Left forelimb (tissue), 1 donor: ENCODE data around the gene INPP5F.
A peak's percentile ranks its signal among the peaks of the same experiment; 100 is the strongest.

Source experiments
- DNase-seq: peaks from one replicate; pipeline ENCODE4 v3.0.0-alpha.2; 2018; ENCODE audit warnings: low spot score

INPP5F gene, protein sequence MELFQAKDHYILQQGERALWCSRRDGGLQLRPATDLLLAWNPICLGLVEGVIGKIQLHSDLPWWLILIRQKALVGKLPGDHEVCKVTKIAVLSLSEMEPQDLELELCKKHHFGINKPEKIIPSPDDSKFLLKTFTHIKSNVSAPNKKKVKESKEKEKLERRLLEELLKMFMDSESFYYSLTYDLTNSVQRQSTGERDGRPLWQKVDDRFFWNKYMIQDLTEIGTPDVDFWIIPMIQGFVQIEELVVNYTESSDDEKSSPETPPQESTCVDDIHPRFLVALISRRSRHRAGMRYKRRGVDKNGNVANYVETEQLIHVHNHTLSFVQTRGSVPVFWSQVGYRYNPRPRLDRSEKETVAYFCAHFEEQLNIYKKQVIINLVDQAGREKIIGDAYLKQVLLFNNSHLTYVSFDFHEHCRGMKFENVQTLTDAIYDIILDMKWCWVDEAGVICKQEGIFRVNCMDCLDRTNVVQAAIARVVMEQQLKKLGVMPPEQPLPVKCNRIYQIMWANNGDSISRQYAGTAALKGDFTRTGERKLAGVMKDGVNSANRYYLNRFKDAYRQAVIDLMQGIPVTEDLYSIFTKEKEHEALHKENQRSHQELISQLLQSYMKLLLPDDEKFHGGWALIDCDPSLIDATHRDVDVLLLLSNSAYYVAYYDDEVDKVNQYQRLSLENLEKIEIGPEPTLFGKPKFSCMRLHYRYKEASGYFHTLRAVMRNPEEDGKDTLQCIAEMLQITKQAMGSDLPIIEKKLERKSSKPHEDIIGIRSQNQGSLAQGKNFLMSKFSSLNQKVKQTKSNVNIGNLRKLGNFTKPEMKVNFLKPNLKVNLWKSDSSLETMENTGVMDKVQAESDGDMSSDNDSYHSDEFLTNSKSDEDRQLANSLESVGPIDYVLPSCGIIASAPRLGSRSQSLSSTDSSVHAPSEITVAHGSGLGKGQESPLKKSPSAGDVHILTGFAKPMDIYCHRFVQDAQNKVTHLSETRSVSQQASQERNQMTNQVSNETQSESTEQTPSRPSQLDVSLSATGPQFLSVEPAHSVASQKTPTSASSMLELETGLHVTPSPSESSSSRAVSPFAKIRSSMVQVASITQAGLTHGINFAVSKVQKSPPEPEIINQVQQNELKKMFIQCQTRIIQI

DNA sequence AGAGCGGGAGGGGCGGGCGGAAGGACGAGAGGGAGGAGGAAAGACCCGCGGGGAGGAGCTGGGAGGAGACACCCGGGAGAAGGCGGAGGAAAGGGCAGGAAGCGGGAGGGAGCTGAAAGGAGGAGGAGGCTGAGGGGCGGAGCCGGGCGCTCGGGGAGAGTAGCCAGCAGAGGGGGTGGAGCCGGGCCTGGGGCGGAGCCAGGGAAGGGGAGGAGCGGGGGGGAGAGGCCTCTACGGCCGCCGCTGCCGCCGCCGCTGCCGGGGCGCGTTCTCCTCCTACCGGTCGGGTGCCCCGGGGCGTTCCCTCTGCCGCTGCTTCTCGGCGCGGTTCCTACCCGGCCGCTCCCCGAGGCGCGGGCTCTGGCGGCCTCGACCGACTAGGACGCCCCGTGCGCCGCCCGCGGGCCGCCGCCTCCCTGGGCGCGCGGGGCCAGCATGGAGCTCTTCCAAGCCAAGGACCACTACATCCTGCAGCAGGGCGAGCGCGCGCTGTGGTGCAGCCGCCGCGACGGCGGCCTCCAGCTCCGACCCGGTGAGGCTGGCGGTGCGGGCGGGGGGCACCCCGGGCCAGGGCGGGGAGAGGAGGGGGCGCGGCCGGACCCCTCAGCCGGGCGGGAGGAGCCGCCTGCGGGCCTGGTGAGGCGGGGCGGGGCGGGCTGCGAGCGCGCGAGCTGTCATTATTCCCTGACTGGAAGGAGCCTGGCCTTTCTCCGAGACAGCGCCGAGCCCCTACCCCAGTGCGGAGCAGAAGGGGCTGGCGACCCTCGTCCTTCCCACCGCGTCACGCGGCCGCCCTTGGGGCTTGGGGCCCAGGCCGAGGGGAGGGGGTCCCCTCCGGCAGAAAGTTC, at the start of gene INPP5F:
INPP5F (plus strand) TSS at position 223 of the 848 bp plus-strand sequence; CDS start at position 436, 213 bp downstream.
- DNase-seq: peak; percentile 99

DNA sequence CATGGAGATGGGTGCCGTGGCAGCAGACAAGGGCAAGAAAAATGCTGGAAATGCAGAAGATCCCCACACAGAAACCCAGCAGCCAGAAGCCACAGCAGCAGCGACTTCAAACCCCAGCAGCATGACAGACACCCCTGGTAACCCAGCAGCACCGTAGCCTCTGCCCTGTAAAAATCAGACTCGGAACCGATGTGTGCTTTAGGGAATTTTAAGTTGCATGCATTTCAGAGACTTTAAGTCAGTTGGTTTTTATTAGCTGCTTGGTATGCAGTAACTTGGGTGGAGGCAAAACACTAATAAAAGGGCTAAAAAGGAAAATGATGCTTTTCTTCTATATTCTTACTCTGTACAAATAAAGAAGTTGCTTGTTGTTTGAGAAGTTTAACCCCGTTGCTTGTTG, 48.7 kb upstream of the INPP5F start:
- DNase-seq: no peak

DNA sequence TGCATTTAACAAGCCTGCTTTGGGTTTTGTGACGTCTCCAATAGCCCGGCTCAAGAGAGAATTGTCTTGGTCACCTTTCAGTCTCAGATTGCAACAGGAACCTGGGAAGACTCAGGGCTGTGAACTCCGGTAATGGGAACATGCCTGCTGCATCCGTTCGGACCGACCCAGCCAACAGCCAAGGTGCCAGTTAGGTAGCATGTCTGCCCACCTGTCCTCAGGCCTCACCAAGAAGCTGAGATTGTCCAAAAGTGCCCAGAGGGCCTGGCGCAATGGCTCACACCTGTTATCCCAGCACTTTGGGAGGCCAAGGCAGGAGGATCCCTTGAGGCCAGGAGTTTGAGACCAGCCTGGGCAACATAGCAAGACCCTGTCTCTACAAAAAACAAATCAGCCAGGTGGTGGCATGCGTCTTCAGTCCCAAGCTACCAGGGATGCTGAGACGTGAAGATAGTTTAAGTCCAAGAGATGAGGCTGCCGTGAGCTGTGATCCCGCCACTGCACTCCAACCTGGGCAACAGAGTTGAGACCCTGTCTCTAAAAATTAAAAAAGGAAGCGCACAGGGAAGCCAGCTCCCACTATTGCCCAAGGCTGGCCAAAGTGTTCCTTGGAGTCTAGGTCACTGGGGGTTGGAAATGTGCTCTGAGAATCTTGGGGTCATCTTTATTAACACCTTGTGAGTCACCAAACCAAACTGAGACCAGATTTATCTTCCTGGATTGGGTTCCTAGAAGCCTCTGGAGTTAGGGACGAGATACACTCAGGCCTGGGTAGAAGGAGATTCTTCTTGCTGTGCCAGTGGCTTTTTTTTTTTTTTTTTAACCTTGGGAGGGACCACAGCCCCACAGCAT, 47.7 kb upstream of the INPP5F start:
- no peak for DNase-seq

DNA sequence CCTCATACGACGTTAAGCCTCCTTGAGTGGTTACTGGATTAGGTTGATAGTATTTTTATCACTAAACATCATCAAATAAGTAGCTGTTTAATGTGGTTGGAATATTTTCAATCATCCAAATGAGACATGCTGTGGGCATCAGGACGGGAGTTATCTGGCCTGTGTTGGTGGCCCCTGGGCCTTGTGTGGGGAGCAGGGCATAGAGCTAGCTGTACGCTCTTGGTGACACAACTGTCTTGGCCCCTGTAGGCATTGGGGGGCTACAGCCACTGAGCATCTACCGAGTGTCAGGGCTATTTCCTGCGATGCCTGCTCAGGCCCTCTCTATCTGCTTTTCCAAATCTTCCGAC, 46.4 kb upstream of the INPP5F start:
- no peak for DNase-seq

DNA sequence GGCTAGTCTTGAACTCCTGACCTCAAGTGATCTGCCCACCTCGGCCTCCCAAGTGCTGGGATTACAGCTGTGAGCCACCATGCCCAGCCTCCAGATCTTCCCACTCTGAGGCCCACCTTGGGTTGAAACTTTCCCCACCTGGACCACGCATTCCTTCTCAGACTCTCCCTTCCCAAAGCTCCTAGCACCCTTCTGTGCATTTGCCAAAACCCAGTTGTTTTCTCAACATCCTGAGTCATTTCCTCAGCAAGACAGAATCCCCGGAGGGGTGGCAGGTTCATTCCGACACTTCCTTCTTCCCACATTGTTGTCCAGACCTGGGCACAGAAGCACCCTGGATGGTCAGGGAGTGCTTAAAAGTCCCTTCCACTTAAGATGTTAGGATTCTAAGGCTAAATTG, 45.8 kb upstream of the INPP5F start:
- DNase-seq: no peak

DNA sequence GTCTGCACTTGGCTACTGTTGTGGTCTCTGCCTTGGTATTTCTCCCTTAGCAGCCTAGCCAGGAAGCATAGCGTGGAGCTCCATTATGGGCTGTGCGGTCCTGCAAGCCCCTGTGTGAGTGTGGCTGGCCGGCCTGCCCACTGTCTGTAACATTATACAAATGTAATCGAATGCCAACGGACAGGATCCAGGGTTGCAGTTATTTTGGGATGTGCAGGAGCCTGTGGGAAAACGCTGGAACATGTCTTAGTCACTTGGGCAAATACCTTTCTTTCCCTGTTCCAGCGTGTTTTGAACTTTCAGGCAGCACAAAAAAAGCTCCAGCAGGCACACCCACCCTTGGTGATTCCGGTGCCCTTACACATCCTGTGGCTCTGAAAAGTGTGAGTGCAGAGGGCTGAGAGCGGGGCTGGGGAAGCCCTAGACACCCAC, 45.2 kb upstream of the INPP5F start:
- DNase-seq: no peak

DNA sequence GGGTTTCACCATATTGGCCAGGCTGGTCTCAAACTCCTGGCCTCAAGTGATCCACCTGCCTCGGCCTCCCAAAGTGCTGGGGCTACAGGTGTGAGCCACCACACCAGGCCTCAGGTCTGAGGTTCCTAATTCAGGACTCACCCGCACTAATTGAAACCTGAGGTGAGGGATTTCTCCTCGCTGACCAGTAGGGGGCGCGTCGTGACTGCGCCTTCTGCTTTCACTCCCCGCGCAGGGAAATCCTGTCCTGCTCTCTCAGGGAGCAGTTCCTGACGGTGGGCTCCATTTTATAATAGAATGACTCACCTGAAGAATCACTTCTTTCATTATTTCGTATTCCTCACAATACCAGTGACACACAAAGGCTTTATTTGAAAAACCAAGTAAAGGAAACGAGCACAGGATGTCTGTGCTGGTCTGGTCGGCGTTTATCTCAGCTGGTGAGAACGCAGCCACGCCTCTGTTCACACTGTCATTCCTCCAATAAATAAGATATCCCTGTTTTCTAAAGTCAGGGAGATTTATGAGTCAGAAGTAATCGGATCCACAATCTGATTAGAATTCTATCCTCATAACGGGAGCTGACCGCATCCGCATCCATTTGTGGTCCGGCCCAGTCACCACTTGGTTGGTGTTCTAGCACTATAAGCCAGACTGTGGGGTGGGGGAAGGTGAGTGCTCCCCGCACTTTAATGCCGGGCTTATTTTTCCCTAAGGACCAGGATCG, 39.2 kb upstream of the INPP5F start:
- peak; percentile 79 for DNase-seq

DNA sequence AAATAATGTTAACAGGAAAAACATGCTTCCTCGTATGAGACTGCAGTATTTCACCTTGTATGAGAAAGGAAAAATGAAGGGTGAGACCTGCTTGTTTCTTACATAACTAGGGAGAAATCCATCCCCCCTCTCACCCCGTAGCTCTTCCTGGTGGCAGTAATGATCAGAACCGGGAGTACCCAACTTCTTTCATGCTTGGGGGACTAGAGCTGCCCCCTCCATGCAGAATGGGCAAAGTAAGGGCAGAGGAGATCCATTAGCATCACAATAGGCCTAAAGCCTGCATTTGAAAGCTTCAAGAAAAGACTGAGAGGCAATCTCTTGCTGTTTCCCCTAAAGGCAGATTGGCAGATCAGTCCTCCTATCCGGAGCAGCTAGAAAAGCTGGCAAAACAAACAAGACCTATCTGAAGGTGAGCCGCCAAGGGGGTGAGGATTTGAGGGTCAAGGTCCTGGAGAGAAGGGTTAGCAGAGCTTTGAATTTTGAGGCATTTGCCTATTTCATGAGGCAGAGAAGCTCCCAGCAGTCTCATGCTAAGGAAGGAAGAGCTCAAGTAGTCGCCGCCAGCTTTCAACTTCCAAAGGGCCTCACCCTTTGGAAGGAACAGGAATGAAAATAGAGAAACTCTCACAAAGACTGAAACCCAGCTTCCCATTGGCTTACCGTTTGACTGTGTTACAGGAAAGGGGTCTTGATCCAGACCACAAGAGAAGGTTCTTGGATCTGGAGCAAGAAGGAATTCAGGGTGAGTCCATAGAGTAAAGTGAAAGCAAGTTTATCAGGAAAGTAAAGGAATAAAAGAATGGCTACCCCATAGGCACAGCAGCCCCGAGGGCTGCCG, 38.4 kb upstream of the INPP5F start:
- no peak for DNase-seq

DNA sequence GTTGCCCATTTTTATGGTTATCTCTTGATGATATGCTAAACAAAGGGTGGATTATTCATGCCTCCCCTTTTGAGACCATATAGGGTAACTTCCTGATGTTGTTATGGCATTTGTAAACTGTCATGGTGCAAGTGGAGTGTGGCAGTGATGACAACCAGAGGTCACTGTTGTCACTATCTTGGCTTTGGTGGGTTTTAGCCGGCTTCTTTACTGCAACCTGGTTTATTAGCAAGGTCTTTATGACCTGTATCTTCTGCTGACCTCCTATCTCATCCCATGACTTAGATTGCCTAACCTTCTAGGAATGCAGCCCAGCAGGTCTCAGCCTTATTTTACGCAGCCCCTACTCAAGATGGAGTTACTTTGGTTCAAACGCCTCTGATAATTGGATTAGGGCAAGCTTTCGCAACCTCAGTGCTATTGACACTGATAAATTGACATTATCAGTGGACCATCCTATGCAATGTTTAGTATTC, 37.8 kb upstream of the INPP5F start:
- no peak for DNase-seq

DNA sequence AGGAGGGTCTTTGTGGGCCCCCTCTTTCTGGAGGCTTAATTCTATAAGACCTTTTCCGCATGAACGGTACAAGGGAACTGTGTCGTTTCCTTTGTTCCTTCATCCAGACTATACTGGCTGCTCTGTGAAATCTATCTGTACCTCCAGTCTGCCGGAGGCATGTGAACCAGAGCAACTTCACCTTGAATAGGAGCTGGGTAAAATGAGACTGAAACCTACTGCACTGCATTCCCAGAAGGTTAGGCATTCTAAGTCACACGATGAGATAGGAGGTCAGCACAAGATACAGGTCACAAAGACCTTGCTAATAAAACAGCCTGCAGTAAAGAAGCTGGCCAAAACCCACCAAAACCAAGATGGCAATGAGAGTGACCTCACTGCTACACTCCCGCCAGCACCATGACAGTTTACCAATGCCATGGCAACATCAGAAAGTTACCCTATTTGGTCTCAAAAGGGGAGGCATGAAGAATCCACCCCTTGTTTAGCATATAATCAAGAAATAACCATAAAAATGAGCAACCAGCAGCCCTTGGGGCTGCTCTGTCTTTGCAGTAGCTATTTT, 36.8 kb upstream of the INPP5F start:
- DNase-seq: no peak

DNA sequence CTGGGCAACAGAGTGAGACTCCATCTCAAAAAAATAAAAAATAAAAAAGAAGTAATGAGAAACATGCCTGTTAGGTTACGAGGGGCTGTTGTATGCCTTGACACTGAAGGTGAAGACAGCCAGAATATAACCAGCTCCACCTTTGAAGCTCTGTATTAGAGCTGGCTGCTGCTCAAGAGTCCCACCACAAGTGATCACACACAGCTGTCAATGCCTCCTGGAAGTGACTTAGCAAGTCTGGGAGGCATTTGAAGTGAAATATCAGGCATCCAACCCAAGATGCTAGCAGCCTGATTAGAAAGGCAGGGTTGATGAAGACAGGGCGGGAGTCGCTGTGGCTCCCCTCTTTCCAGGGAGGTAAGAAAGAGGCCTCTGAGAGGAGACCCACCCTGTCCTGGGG, 34.1 kb upstream of the INPP5F start:
- no peak for DNase-seq

DNA sequence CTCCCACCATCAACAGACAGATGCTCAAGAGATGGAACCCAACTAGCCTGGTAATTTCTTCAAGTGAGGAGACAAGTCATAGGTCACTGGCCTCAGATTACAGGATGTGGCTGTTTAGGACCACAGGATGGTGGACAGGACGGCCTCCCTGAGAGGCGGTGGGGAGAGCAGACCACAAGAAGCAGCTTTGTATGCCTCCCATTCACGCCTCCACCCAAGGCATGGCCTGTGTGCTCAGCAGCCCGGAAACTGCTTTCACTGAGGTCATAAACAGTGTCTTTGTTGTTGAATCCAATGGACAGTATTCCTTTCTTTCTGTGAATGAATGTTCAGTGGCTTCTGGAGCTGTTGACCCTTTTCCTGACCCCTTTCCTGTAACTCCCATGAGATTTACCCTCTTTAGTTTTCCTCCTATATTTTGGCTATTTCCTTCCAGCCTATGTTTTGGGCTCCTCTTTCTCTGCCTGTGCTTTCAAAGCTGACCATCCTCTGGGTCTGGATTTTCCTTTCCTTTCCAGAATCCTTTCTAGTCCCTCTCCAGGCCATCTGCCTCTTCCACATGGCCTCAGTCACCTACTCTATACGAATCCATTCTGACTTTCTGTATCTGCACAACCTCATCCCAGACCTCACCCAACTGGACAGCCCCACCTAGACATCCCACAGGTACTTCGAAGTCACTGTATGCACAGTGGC, 32.4 kb upstream of the INPP5F start:
- no peak for DNase-seq

DNA sequence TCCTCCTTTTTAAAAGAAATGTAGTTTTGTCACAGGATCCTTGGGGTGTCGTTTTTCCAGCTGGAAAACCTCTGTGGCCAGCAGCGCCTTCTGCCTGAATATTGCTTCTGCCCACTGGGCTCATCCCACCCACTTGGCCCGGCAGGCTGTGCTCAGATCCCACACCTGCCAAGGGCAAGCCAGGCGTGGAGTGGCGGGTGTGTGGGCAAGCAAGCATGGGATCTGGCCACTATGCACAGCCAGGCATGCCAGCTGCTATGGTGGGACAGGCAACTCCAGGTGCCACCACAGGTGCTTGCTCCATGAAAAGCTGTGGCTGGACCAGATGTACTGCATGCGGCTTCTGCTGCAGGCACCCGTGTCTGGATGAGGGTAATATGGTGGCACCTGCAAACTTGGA, 31.2 kb upstream of the INPP5F start:
- DNase-seq: no peak

DNA sequence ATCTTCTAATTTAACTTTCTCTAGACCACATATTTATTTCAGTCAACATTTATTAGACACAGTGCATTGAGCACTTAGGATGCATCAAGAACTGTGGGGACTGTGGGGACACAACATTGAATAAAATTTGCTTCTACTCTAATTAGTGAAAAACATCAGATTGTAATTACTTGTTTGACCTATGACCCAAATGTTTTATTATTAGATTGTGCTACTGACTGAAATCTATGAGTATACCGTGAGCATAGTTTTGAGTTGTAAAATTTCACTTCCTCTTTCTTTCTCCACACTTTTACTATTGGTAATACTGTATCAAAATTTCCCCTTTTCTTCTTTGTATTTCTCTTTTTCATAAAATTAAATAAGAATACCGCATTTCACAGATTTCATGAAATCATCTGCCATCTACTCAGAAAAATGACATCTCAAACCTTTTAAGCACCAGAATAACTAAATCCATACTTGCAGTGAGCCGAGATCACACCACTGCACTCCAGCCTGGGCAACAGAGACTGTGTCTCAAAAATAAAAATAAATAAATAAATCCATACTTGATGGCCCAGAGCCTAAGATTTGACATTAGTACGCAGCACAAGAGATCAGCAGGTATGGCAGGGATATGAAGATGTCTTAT, 25.4 kb upstream of the INPP5F start:
- no peak for DNase-seq

DNA sequence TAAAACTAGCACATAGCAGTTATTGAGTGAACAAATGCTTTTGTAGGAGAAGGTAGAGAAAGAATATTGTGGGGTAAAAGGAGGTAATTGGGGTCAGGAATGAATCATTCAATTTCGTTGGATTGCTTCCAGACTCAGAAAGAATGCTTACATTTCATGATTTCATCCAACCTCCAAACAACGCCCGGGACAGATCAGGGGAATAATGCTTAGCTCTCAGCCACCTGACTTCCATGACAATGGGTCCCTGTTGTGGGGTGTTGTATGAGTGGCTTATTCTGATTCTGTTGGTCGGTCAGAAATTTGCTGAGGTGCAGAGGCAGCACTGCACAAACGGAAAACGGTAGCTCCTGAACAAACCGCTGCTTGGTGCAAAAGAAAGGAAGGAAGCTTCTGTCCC, 24.0 kb upstream of the INPP5F start:
- no peak for DNase-seq

DNA sequence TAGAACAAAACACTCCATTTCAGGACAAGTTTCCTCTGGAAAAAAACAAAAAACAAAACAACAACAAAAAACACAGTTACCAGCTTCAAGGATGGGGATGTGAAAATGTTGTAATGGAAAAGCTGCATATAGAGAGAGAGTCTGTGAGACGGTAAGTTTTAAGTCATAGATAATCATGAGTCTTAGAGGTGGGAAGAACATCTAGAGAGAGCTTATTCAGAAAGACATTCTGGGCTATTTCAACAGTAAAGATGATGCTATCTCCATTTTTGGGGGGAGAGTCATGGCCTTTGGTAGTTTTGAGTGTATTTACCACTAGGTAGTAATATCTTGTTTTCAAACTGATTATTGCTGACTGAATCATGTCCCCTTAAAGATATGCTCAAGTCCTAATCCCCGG, 23.3 kb upstream of the INPP5F start:
- no peak for DNase-seq

DNA sequence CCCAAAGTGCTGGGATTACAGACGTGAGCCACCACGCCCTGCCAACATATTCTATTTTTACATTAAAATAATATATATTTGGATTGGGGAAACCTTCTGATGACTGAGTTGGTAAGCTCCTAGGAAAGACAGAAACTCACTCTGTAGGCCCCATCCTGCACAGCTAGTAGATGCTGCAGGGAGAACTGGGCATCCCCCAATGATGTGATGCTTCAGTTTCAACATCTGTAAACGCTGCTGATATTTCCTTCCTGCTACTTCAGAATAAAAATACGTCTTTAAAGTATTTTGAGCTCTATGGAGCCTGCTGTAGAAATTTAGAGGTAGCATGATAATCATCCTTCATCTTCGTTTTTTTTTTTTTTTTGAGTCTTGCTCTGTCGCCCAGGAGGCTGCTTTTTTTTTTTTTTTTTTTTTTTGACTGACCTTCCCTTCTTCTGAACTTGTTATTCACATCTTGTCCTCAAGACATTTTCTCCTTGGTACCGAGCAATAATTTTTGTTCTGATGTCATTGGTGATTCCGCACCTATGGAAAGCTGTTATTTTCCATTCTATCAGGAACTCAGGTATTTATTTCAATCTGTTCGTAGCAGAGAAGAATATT, 21.8 kb upstream of the INPP5F start:
- no peak for DNase-seq
